Activated T-helper 9 cell treated with anti-CD3 and anti-CD28 coated beads, Interleukin-2, amount 50 U/mL, for 16 hours (primary cell): ENCODE data around the gene ZPBP.
"Not testable (repeated sequence)": the region's sequence is repeated elsewhere in the genome, so short reads cannot be mapped to it uniquely, and the experiment has no call there.

ENCODE experiments used
- DNase-seq: peaks from one replicate; pipeline ENCODE4 v3.0.0-alpha.2; 2020; ENCODE audit warnings: low read depth

The ZPBP gene

DNA sequence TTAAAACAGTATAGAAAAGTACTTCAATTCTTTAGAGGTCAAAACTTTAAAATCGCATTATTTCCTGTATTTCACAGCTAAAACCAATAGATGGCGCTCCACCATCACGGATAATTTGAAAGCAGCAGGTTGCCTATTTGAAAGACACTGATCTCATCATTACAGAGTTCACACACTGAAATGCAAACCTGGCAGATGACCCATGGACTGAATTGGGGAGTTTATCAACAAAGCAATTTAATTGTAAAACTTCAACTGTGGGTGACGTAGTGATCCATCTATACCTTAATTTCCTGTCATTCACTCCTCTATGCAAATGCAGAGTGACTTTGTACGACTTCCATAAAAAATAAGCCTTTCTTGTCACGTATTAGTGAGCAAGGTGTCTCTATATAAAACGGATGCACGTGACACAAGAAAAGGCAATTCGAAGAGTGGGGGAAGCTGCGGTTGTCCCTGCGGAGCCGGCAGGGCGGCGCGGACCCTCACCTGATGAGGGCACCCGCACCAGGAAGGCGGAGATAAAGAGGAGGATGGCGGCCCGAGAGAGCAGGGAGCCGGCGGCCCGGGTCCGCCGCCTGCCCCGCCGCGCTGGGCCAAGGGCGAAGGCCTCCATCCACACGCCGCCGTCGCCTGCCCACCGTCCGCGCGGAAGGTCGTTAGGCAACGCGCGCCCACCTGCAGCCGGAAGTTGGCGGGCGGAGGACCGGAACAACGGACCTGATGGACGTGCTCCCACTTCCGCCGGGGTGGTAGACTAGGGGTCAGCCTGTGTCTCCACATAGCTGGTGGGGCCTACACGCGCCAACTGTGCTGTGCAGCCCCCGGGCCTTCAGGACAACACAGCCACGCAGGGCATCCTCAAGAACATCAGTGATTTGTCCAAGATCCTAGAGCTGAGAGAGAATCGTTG lies at the start of gene ZPBP:
ZPBP (minus strand) TSS at position 668 of the 913 bp plus-strand sequence; CDS start at position 616, 52 bp downstream.
- DNase-seq = peak; percentile 28

- DNase-seq = no peak
Observed at GRCh38 chr7:50142425-50143017, 49.5 kb upstream of the ZPBP start.

- no peak for DNase-seq
Observed at GRCh38 chr7:50141854-50142253, 48.8 kb upstream of the ZPBP start.

DNA sequence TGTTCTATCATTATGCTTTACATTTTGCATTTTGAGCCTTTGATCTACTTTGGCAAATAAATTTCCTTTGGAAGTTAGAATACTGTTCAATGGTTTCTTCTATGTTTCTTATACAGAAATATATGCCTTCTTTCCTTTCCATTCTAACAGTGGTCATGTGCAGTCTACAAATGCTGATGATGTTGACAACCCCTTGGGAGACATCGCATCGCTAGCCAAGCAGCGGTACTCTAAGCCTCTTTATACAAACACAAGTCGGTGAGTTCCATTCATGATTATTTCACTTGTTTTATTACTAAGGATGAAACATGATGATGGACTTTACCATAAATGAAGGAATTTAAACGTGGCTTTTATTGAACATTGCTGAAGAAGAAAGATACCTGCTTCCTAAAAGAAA lies 48.1 kb upstream of the ZPBP start:
- no peak for DNase-seq

DNA sequence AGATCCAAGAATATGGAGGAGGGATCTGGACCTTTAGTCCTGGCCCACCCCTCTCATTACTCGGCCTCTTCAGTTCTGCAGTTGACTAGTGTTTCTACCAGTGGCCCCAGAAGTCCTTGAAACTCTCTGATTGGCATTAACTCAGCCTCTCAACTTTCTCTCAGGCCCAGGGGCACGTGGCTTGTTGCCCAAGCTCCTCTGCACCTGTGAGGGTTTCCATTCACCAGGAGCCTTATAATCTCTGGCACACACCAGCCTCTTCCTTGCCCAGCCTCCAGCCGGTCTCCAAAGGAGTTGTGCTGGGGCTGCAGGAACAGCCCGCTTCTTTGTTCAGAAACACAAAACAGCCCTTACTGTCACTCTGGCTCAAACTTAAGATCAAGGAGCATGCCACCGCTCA lies 47.6 kb upstream of the ZPBP start:
- DNase-seq = no peak

DNA sequence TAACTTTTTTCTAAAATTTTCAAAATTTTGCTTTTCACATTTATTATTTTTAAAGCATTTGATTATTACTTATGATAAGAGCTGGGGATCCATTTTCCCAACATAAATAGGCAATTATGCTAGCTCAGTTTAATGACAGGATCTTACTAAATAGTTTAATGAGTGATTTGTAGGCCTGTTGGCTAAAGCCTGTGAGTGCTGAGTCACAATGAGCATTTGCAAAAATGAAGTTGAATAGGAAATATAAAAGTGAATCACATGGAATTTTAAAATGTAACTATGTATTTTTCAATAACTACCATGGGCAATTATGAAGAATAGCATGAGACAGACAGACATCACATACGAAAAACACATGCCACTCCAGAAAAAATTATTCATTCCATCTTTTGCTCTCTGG lies 45.1 kb upstream of the ZPBP start:
- DNase-seq = no peak

- no peak for DNase-seq
Observed at GRCh38 chr7:50125766-50126165, 32.7 kb upstream of the ZPBP start.

DNA sequence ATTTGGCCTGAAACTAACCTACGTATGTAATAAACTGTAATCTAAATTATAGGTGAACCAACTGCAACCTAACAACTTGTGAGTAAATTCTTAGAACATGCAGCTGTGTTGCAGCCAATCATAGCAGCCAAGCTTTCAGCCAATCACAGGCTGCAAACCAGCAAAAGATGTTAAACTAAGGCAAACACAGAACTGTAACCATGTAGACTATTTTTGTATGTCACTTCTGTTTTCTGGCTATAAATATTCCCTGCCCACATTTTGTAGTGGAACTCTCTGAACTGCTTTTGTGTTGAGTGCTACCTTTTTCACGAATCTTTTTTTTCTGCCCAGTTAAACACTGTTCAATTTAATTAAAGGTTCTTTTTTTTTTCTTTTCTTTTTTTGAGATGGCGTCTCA lies 28.2 kb upstream of the ZPBP start:
- no peak for DNase-seq

DNA sequence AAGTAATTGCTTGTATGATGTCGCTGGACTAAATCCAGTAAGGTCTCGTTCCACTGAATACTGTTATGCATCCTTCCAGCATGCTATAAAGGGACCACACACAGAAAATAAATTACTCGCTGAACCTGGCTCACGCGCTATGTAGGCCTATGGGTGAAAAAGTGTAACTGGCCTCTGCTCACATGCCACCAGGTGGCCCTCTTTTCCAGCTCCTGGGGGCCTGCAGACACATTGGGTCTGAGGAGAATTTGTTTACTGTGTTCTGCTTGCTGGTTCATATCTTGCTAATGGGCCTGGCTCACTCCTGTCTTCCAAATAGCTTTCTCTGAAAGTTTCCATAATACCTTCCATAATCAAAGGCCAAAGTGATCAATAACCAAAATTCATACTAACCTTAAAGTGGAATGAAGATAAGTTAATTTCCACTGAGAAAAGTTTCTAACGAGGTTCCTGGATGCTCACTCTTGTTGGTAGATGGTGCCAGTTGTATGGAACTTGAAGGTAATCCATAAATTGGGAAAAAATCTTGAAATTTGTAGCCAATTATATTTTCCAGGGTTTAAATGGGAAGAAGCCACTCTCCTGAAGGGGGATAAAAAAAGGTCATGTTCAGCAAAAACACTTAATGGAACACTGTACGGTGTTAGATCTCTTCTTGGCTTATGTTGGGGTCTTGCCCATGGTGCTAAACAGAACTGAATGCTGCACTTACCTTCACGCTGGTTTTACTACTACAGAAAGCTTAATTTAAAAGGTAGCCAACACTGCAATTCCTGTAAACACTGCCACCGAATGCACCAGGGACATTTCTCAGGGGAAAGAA lies 27.0 kb upstream of the ZPBP start:
- no peak for DNase-seq

DNA sequence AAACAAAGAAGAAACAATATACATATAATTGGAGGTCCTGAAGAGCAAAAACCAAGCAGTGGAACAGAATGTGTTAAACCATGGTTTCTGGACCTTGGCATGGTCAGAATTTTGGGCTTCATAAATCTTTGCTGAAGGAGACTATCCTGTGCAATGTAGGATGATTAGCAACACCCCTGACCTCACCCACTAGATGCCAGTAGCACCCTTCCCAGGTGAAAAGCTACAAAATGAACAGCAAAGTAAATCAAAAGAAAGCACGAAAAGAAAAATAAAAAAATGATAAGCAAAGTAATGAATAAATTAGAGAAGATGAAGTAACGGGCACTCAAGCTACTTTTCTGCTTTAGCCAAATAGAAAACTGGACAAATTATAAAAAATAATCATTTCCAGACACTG lies 19.2 kb upstream of the ZPBP start:
- no peak for DNase-seq

- no peak for DNase-seq
Observed at GRCh38 chr7:50101873-50102272, 8.8 kb upstream of the ZPBP start.

DNA sequence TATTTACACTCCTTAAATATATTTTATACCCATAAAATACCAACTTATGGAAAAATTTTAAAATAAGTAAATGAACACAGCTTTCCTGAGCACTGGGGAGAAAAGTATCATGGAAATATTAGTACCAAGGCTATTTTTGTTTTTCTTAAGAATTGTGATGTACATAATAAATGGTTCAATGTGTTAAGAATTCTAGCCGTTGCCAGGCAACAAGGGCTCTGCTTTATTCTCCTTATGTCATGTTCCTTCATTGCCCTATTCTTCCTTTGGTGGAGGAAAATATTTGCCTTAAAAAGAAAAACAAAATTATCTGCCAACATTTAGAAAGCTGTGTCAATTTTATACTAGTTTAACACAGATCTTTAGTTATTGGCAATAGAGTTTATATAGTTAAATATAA lies 2.6 kb upstream of the ZPBP start:
- no peak for DNase-seq

- DNase-seq = no peak
Observed at GRCh38 chr7:50088463-50089129, 4.5 kb downstream of the ZPBP start.

DNA sequence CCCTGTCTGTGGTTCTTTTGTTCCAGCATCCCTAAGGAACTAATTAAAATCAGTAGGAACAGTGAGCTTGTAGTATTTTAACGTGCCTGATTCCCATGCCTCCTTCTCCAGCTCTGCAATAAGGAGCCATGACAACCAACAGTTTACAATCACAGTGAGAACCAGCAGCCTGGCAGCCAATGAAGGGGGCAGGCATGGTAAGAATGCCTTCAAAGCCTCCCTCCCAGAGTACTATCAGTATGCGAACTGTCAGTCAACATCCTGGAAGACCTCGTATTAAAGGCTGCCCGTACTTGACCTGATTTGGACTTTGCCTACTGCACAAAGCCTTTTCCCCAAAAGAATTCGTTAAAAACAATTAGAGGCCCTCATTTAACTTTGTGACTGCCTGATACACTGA lies 7.7 kb downstream of the ZPBP start:
- no peak for DNase-seq

DNA sequence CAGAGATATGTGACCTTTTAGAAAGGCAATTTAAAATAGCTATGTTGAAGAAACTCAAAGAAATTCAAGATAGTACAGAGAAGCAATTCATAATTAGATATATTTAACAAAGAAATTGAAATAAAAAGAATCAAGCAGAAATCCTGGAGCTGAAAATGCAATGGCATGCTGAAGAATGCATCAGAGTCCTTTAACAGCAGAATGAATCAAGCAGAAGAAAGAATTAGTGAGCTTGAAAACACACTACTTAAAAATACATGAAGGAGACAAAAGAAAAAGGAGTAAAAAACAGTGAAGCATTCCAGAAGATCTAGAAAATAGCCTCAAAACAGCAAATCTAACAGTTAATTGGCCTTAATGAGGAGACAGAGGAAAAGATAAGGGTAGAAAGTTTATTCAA lies 20.0 kb downstream of the ZPBP start:
- no peak for DNase-seq

- DNase-seq = no peak
Observed at GRCh38 chr7:50069613-50070012, 23.4 kb downstream of the ZPBP start.

- no peak for DNase-seq
Observed at GRCh38 chr7:50068850-50069551, 24.0 kb downstream of the ZPBP start.

DNA sequence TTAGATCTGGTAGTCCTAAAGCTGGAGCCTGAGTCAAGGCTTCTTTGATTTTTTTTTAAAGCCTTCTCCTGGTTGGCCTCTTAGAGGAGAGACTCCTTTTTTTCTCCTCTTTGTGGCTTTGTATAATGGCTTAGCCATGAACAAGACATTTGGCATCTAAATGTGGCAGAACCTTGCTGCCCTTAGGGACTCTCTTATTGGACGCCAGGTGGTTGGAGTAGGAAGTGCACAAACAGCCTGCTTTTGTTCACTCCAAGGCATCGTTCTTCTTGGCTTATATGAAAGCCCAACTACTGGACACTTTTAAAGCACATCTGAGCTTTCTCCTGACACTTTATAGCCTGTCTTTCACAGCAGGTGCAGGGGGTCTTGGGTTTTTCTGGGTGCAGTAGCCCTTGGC lies 25.0 kb downstream of the ZPBP start:
- DNase-seq = no peak

- DNase-seq = no peak
Observed at GRCh38 chr7:50062951-50063350, 30.1 kb downstream of the ZPBP start.

- DNase-seq = no peak
Observed at GRCh38 chr7:50056131-50056530, 36.9 kb downstream of the ZPBP start.

GRCh38 chr7:50047716-50048115 lies 45.3 kb downstream of the ZPBP start:
- no peak for DNase-seq

DNA sequence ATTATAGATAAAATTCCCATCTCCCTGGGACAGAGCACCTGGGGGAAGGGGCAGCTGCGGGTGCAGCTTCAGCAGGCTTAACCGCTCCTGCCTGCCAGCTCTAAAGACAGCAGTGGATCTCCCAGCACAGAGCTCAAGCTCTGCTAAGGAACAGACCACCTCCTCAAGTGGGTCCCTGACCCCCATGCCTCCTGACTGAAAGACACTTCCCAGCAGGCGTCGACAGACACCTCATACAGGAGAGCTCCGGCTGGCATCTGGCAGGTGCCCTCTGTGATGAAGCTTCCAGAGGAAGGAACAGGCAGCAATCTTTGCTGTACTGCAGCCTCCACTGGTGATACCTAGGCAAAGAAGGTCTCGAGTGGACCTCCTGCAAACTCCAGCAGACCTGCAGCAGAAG lies 51.9 kb downstream of the ZPBP start:
- not testable (repeated sequence) for DNase-seq
